Erythroblast (primary cell): Measurements from ENCODE around the gene UGT1A1.

Experiments used
- DNase-seq, 2 experiments: peaks; one replicate each; lab custom pipeline; 2025; lab: John Stamatoyannopoulos, UW
- GATA1 ChIP-seq: IDR thresholded peaks from 2 replicates; pipeline ENCODE4 v1.6.1; 2011; ENCODE audit warnings: low read depth, mild to moderate bottlenecking, control low read depth, low read length, moderate library complexity
- POLR2A ChIP-seq: IDR thresholded peaks from 2 replicates; pipeline ENCODE4 v1.6.1; 2011; ENCODE audit warnings: mild to moderate bottlenecking, low read length

The UGT1A1 gene

DNA sequence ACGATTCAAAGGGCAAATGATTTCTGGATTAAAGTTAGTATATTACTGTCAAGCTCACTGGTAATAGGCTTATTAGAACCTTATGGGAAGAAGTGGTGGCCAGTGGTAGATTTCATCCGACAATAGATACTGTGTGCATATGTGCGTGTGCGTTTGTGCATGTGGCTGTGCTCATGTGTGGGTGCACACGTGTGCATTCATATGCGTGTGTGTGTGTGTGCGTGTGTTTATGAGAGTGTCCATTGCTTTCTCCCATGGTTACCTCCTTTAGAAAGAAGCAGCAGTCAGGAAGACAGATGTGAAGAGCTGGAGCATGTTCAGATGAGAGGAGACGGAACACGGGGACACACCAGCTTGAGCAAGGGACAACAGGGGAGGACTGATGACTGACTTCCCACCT is 9.2 kb downstream of the UGT1A1 start:
- no peak for TF ChIP-seq GATA1
- TF ChIP-seq POLR2A: no peak
- no peak for DNase-seq

DNA sequence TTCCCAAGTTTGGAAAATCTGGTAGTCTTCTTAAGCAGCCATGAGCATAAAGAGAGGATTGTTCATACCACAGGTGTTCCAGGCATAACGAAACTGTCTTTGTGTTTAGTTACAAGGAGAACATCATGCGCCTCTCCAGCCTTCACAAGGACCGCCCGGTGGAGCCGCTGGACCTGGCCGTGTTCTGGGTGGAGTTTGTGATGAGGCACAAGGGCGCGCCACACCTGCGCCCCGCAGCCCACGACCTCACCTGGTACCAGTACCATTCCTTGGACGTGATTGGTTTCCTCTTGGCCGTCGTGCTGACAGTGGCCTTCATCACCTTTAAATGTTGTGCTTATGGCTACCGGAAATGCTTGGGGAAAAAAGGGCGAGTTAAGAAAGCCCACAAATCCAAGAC is 12.1 kb downstream of the UGT1A1 start:
- DNase-seq: no peak
- TF ChIP-seq GATA1 (no peak), POLR2A (no peak)

DNA sequence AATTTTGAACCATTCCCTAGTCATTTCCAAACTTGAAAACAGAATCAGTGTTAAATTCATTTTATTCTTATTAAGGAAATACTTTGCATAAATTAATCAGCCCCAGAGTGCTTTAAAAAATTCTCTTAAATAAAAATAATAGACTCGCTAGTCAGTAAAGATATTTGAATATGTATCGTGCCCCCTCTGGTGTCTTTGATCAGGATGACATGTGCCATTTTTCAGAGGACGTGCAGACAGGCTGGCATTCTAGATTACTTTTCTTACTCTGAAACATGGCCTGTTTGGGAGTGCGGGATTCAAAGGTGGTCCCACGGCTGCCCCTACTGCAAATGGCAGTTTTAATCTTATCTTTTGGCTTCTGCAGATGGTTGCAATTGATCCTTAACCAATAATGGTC is 12.5 kb downstream of the UGT1A1 start:
- no peak for DNase-seq
- TF ChIP-seq POLR2A (no peak), GATA1 (no peak)

DNA sequence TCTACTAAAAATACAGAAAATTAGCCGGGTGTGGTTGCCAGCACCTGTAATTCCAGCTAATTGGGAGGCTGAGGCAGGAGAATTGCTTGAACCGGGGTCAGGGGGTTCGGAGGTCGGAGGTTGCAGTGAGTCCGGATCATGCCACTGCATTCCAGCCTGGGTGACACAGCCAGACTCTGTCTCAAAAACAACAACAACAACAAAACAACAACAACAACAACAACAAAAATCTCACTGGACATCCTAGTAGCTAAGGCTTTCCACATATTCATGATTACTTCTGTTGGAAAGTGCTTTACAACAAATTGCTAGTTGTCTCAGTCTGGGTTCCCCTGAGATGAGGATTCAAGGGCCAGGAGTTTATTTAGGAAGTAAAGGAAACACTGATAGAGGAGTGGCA is 13.8 kb downstream of the UGT1A1 start:
- no peak for DNase-seq
- no peak for TF ChIP-seq GATA1

DNA sequence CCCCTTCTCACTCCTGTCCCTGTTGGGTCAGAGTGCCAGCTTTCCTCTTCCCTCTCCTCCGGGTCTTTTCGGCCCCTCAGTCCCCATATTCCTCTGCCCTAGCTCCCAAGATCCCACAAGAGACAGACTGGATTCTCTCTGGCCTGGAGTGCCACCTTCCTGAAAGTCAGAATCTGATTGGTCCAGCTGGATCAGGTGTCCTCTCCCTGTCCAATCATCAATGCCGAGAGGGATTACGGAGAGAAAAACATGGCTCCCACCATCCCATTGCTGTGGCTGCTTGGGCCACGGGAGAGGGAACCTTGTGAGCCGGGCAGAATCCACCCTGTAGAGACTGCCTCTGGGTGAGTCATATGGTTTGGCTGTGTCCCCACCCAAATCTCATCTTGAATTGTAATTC is 15.3 kb downstream of the UGT1A1 start:
- no peak for TF ChIP-seq GATA1

DNA sequence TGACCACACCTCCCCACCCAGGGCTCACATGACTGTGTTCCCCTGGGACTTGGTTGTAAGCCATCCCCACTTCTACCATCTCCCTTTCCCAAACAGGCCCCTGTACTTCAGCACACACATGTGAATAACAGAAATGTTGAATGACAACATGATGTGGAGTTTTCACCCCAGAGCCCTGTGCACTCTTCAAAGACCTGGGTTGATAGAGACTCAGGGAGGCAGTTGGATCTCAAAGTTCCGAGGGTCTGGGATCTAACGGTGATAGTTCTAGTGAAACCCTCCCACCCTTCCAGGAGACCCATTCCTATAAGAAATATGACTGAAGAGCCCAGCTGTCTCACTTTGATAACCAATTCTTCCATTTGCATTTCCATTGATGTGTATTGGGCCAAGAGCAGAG is 18.0 kb downstream of the UGT1A1 start, which contains the start of gene MROH2A:
Gene MROH2A, plus strand, starts transcription at position 301 of the 400 bp plus-strand sequence. CDS start 1,029 bp downstream, outside the sequence.
- DNase-seq: no peak
- TF ChIP-seq GATA1: no peak
- TF ChIP-seq POLR2A: no peak

More for the DNA sequence above, 15.3 kb downstream of the UGT1A1 start:
- no peak for DNase-seq

DNA sequence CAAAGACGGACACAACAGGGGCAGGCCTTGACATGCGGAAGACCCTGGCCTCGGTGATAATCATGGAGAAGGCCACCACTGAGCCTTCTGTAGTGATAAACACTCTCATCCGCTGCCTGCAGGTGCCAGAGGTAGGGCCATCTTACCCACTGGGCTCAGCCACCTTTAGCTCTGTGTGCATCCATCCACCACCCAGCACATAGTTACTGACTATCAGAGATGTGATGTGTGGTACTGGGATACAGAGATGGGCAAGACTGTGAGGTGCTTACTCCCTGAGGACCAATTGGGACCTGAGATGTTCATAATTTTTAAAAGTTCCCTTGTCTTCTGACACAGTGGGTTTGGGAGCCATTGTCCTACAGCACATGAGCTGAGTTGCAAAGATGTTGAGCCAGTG is 19.7 kb downstream of the UGT1A1 start:
- TF ChIP-seq POLR2A: no peak
- no peak for TF ChIP-seq GATA1
- no peak for DNase-seq

DNA sequence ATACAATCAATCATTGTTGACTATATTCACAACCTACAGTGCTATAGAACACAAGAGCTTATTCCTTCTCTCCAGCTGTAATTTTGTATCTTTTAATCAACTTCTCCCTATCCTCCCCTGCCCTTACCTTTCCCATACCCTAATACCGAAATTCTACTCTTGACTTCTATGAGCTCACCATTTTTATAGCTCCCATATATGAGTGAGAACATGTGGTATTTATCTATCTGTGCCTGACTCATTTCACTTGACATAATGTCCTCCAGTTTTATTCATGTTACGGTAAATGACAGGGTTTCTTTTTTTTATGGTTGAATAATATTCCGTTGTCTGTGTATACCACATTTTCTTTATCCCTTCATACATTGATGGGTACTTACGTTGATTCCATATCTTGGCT is 20.7 kb downstream of the UGT1A1 start:
- TF ChIP-seq GATA1 (no peak), POLR2A (no peak)
- DNase-seq: no peak

DNA sequence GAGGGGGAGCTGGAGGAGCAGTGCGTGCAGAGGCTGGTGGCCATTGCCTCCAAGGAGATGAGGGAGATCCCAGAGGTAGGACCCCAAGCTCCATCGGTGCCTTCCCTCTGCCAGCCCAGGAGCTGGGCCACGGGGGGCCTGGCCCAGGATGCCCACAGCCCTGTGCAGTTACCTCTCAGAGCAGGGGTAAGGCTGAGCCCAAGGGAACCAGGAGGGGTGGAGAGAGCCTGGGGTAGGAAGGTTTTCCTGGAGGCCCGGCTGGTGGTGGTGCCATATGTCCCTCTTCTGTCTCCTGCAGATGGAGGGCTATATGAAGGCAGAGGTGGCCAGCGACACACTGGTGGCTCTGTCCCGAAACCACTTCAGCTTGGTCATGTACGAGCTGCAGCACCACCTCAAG is 29.5 kb downstream of the UGT1A1 start:
- DNase-seq: no peak
- TF ChIP-seq GATA1 (no peak), POLR2A (no peak)

DNA sequence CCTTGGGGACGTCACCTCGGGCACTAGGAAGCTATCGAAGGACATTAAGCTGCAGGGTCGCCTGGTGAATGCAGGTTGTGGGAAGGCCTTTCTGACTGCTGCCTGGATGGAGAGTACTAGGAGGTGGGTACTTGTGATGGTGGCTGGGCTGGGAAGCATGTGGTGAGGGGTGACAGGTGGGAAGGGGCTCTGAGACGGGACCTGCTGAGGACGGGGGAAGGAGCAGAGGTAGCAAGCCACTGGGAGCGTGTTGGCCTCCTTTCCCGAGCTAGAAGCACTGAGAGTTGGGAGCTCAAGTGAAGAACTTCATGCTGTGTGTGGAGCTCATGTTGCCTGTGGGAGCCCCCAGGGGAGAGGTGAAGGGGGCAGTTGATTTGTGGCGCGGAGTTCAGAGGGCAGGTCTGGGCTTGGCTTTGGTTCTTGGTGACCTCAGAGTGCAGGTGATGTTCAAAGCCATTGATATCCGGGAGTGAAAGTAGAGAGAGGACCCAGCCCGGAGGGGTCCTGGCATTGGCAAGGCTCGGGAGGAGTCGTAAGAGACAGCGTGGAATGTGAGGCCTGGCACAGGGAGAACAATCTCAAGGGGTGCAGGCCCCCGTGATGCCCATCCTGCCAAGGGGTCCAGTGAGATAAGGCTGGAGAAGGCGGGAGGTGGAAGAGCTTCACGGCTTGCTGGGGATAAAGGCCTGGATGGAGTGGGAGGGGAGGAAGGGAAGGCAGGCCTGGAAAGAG is 31.2 kb downstream of the UGT1A1 start:
- TF ChIP-seq GATA1 (no peak), POLR2A (no peak)
- no peak for DNase-seq

DNA sequence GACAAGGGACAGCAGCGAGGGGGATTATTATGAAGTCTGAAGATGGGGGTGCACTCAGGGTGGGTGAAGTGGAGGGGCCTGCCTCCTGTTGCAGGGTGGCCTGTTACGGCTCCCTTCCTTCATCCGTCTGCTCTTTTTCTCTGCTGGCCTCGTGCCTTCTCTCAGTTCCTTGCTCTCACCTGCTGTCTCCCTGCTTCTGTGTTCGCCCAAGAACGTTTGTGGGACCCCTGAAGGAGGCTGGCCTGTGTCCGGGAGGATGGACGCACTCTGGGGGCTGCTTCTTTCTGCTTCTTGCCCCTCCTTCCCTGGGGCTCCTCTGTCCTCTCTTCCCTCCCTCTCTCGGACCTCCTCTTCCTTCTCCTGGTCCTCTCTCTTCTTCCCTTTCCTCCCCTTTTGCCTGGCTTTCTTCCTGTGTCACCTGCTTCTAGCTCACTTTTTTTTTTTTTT is 31.8 kb downstream of the UGT1A1 start:
- DNase-seq: no peak
- no peak for TF ChIP-seq GATA1
- no peak for TF ChIP-seq POLR2A

DNA sequence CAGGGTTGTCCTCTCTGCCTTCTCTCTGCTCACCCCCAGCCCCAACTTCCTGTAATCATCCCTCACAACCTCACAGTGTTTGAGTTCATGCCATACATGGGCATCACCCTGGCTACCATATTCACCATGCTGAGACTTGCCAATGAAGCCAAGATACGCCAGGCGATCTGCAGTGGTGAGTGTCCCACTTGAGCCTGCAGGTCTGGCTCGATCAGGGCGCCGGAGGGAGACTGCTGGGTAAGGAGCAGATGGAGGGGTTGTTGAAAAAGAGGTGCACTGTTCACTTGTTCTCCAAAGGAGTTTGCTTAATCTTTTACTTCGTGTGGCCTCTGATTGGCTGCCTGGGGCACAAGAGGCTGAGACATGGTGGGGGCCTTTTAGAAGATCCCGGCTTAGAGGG is 32.6 kb downstream of the UGT1A1 start:
- DNase-seq: no peak
- no peak for TF ChIP-seq POLR2A
- TF ChIP-seq GATA1: no peak

DNA sequence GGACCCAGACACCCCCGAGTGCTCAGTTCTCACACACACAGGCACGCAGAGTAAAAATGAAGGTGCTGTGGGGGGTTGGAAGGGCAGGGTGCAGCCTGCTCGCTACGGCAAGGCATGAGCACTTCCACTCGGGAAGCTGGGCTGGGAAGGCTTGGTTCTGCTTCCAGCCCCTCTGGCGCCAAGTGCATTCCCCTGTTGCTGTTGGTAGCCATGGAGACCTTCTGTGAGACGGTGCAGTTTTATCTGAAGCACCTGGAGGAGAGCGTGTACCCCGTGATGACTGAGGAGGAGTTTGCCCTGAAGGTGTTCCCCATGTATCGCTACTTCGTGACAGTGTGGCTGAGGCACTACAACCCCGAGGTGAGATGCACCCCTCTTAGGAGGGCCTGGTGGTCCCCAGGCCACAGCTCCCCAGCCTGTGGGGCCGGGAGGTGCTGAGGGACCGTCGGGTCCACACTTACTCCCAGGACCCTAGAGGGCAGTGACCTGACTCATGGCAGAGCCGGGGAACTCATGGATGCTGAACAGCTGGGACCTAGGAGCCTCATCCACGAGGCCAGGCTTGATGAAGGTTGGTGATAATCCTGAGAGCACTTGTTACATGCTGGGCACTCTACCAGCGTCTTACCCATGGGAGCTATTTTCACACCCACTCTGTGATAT is 33.5 kb downstream of the UGT1A1 start:
- TF ChIP-seq POLR2A: no peak
- TF ChIP-seq GATA1: no peak
- DNase-seq: no peak

DNA sequence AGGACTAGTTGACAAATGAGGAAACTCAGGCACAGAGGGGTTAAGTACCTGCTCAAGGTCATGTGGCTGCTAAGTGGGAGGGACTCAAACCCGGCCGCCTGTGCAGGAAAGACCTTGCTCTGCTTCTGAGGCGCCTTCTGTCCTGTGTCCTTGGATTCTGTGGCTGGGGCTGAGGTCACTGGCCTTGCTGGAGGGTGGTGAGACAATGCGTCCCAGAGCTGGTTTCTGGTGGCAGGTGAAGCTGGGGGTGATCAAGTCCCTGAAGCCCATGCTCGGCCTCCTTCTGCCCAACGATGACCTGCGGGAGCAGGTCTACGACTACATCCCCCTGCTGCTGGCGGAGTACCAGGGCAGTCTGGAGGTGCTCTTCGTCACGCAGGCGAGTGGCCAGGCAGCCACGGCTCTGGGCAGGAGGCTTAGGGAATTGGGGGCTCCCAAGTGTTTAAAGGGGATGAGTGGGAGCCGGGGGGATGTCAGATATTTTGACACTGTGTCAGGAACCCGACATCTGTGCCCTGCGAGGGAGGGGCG is 34.1 kb downstream of the UGT1A1 start:
- TF ChIP-seq GATA1: no peak
- no peak for TF ChIP-seq POLR2A
- no peak for DNase-seq
